ENCODE results near the gene PRRC2B. TPM values are rescaled to one million over a fixed set of nuclear protein-coding genes. Genes with fewer than 3 reads are reported as not detected.
A peak's percentile ranks its signal among the peaks of the same experiment; 100 is the strongest.
"Not testable (repeated sequence)": the region's sequence is repeated elsewhere in the genome, so short reads cannot be mapped to it uniquely, and the experiment has no call there.

PRRC2B gene
- total RNA-seq, 1 donor from 2014 or later = 103 TPM

- no peaks in the 10 kb centered on the region for H3K9me3 Mint-ChIP-seq
- intact Hi-C loops (cut with micrococcal nuclease) = no loop called here
- H3K4me1 Mint-ChIP-seq (ENCODE audit: low read depth) = peaks cover 27% of the 10 kb centered on the region
- no peaks in the 10 kb centered on the region for H3K27me3 Mint-ChIP-seq (ENCODE audit: insufficient read depth)
- DNase-seq (ENCODE audit: low spot score) = no peak
- H3K27ac Mint-ChIP-seq = no peak overlapping the region
- H3K4me3 Mint-ChIP-seq = no peak overlapping the region
- H3K36me3 Mint-ChIP-seq (ENCODE audit: low read depth) = peaks cover 34% of the 10 kb centered on the region
These were observed 103.0 kb downstream of the PRRC2B start for GRCh38 chr9:131496844-131497405.

GRCh38 chr9:131499254-131499767, 105.4 kb downstream of the PRRC2B start:
- no peak overlapping the region for H3K4me3 Mint-ChIP-seq
- peak overlapping the region; percentile 93 for H3K27ac Mint-ChIP-seq
- intact Hi-C loops (cut with micrococcal nuclease) = no loop called here
- H3K4me1 Mint-ChIP-seq (ENCODE audit: low read depth) = peaks cover 39% of the 10 kb centered on the region
- H3K9me3 Mint-ChIP-seq = no peaks in the 10 kb centered on the region
- H3K36me3 Mint-ChIP-seq (ENCODE audit: low read depth) = peaks cover 23% of the 10 kb centered on the region
- no peak for DNase-seq (ENCODE audit: low spot score)
- no peaks in the 10 kb centered on the region for H3K27me3 Mint-ChIP-seq (ENCODE audit: insufficient read depth)

GRCh38 chr9:131500377-131500776, 106.5 kb downstream of the PRRC2B start:
- Mint-ChIP-seq H3K36me3 (ENCODE audit: low read depth) (peaks cover 23% of the 10 kb centered on the region), H3K4me1 (ENCODE audit: low read depth) (peaks cover 48% of the 10 kb centered on the region), H3K4me3 (peak overlapping the region; percentile 83), H3K9me3 (no peaks in the 10 kb centered on the region), H3K27ac (peak overlapping the region; percentile 93), H3K27me3 (ENCODE audit: insufficient read depth) (no peaks in the 10 kb centered on the region)
- intact Hi-C loops (cut with micrococcal nuclease) = loop anchor here (1.0 to 5.0 kb wide), 8 partner anchors 31 to 852 kb away; partner anchors contain the start of genes SETX and UCK1
- DNase-seq (ENCODE audit: low spot score) = peak; percentile 65

DNA sequence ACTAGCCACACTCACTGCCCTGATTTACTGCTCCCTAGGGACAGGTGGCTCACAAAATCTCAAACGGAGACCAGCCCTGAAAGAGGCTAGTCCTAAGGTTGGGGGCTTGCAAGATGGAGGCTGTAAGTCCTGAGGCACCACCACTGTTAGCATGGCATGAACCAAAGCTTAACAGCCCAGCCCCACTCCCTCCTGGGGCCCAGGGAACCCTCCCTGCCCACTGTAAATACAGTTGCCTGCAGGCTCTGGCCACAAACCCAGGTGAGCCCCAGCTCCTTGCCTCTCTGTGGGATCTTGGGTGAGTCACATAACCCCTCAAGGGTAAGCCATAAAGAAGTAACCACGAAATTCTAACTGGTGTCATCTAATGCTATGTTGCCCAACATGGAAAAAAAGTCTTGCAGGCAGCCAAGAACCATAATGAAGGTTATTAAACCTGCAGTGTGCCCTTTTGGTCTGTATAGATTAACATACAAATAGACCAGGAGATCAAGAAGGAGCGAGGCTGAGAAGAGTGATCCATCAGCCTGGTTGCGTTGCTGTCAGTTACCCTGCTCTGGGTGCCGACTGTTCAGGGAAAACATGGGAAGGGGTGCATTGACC, 107.2 kb downstream of the PRRC2B start:
- Mint-ChIP-seq H3K27ac (peak overlapping the region; percentile 93), H3K4me3 (peak overlapping the region; percentile 83), H3K36me3 (ENCODE audit: low read depth) (peaks cover 22% of the 10 kb centered on the region), H3K27me3 (ENCODE audit: insufficient read depth) (no peaks in the 10 kb centered on the region), H3K9me3 (no peaks in the 10 kb centered on the region), H3K4me1 (ENCODE audit: low read depth) (peaks cover 48% of the 10 kb centered on the region)
- DNase-seq (ENCODE audit: low spot score) = peak; percentile 52
- intact Hi-C loops (cut with micrococcal nuclease) = loop anchor here (1.0 to 5.0 kb wide), 9 partner anchors 30 to 851 kb away; partner anchors contain the start of genes SETX and UCK1

DNA sequence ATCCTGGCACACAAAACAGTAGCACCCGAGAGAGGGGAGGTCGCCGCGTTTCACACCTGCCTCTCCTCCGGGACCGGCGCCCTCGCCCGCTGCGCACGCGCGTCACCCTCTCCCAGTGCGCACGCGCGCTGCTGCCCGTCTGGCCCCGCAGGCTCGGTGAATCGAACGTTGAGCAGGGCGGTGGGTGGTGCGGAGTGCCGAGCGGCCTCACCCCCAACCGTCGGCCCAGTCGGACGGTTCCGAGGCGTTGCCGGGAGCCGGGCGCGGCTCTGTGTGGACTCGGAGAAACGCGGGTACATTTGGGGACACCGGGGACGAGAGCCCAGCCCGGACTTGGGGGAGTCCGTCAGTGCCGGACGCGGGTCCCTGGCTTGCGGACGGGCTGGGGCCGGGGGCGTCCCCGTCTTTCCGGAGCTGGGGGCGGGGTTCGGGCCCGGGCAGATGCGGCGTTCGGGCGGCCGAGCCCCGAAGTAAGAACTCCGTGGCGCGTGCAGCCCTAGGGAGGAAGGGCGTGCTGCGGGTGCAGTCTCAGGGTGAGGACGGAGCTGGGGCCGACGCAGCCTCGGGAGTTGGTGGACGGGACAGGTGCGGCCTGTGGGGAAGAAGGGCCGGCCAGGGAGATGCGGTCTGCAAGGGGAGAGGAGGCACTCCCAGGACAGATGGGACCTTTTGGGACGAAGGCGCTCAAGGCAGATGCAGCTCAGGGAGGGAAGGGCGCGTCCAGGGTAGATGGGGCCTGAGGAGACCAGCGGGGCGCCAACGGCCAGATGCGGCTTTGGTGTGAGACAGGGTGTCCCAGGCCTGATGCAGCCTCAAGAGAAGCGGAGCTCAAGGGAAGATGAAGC, 109.1 kb downstream of the PRRC2B start, which contains the start of gene POMT1:
TSS of gene POMT1 (plus strand) at position 138 of the 845 bp plus-strand sequence. CDS start 1,301 bp downstream, outside the sequence.
- Mint-ChIP-seq H3K27me3 (ENCODE audit: insufficient read depth) (no peaks in the 10 kb centered on the region), H3K4me1 (ENCODE audit: low read depth) (peaks cover 48% of the 10 kb centered on the region), H3K36me3 (ENCODE audit: low read depth) (peaks cover 20% of the 10 kb centered on the region), H3K4me3 (peak within 1 kb of the TSS; percentile 93), H3K27ac (peak within 1 kb of the TSS; percentile 90), H3K9me3 (no peaks in the 10 kb centered on the region)
- intact Hi-C loops (cut with micrococcal nuclease) = loop anchor here (2.0 to 5.0 kb wide), 6 partner anchors 124 to 849 kb away; partner anchors contain the start of genes NUP214 and SETX
- DNase-seq (ENCODE audit: low spot score) = peak; percentile 90

DNA sequence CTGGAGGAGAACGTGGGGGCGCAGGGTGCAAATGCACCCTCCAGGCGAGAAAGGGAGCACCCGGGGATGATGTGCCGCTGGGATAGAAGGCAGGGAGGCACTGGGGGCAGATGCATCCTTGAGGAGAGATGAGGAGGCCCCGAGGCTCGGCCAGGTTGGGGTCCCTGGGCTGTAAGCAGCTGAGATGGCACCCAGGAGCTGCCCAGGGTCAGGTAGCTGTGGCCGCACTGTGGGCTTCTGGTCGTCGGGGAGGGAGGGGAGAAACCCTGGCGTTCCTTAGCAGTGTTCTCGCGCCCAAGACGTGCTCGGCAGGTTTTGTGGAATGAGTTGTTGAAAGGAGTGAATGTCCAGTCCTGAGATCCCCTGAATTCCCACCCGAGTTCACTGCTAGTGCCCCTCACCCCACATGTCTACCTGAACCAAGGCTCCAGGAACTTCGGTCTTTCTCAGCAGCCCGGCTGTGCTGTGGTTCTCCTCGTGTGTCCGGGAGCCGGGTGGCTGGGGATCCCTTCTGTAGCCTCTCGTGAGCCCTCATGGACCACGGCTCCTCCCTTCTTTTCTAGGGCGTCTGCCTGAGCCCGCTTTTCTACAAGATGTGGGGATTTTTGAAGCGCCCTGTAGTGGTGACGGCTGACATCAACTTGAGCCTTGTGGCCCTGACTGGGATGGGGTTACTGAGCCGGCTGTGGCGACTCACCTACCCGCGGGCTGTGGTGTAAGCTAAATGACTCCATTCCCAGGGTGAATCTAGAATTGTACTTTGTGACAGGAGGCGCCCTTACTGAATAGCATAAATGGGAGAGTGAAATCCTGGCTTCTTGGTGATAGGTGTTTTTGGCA, 110.0 kb downstream of the PRRC2B start:
- peaks cover 48% of the 10 kb centered on the region for H3K4me1 Mint-ChIP-seq (ENCODE audit: low read depth)
- H3K27ac Mint-ChIP-seq = peak overlapping the region; percentile 90
- H3K36me3 Mint-ChIP-seq (ENCODE audit: low read depth) = peaks cover 20% of the 10 kb centered on the region
- H3K9me3 Mint-ChIP-seq = no peaks in the 10 kb centered on the region
- no peaks in the 10 kb centered on the region for H3K27me3 Mint-ChIP-seq (ENCODE audit: insufficient read depth)
- peak; percentile 72 for DNase-seq (ENCODE audit: low spot score)
- peak overlapping the region; percentile 93 for H3K4me3 Mint-ChIP-seq
- intact Hi-C loops (cut with micrococcal nuclease) = loop anchor here (1.0 to 5.0 kb wide), 9 partner anchors 109 to 848 kb away; partner anchors contain the start of genes NUP214 and SETX

DNA sequence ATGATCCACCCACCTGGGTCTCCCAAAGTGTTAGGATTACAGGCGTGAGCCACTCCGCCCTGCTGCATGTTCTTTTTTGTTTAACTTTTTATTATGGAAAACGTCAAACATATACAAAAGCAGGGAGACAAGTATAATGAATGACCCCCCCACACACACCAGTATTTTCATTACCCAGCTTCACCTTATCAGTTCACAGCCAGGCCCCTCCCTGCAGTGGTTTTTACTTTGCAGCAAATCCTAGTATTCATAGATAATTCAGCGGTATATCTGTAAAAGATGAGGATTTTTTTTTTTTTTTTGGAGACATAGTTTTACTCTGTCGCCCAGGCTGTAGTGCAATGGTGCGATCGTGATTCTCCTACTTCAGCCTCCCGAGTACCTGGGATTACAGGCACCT, 111.1 kb downstream of the PRRC2B start:
- Mint-ChIP-seq H3K27ac (no peak overlapping the region), H3K4me3 (peak overlapping the region; percentile 49), H3K27me3 (ENCODE audit: insufficient read depth) (no peaks in the 10 kb centered on the region), H3K9me3 (no peaks in the 10 kb centered on the region), H3K4me1 (ENCODE audit: low read depth) (peaks cover 38% of the 10 kb centered on the region), H3K36me3 (ENCODE audit: low read depth) (peaks cover 21% of the 10 kb centered on the region)
- intact Hi-C loops (cut with micrococcal nuclease) = no loop called here
- DNase-seq (ENCODE audit: low spot score) = no peak

GRCh38 chr9:131511416-131511815, 117.5 kb downstream of the PRRC2B start:
- Mint-ChIP-seq H3K36me3 (ENCODE audit: low read depth) (peaks cover 32% of the 10 kb centered on the region), H3K27ac (no peak overlapping the region), H3K9me3 (no peaks in the 10 kb centered on the region), H3K27me3 (ENCODE audit: insufficient read depth) (no peaks in the 10 kb centered on the region), H3K4me1 (ENCODE audit: low read depth) (no peaks in the 10 kb centered on the region), H3K4me3 (no peak overlapping the region)
- no peak for DNase-seq (ENCODE audit: low spot score)
- intact Hi-C loops (cut with micrococcal nuclease) = no loop called here

- Mint-ChIP-seq H3K27ac (no peak overlapping the region), H3K36me3 (ENCODE audit: low read depth) (peaks cover 33% of the 10 kb centered on the region), H3K9me3 (no peaks in the 10 kb centered on the region), H3K27me3 (ENCODE audit: insufficient read depth) (no peaks in the 10 kb centered on the region), H3K4me1 (ENCODE audit: low read depth) (no peaks in the 10 kb centered on the region), H3K4me3 (no peak overlapping the region)
- intact Hi-C loops (cut with micrococcal nuclease) = no loop called here
- no peak for DNase-seq (ENCODE audit: low spot score)
These were observed 118.0 kb downstream of the PRRC2B start for GRCh38 chr9:131511880-131512279.

- peaks cover 39% of the 10 kb centered on the region for H3K36me3 Mint-ChIP-seq (ENCODE audit: low read depth)
- no peak overlapping the region for H3K27ac Mint-ChIP-seq
- DNase-seq (ENCODE audit: low spot score) = no peak
- no peaks in the 10 kb centered on the region for H3K4me1 Mint-ChIP-seq (ENCODE audit: low read depth)
- H3K27me3 Mint-ChIP-seq (ENCODE audit: insufficient read depth) = no peaks in the 10 kb centered on the region
- intact Hi-C loops (cut with micrococcal nuclease) = no loop called here
- H3K9me3 Mint-ChIP-seq = no peaks in the 10 kb centered on the region
- H3K4me3 Mint-ChIP-seq = no peak overlapping the region
These were observed 119.3 kb downstream of the PRRC2B start for GRCh38 chr9:131513177-131513576.

DNA sequence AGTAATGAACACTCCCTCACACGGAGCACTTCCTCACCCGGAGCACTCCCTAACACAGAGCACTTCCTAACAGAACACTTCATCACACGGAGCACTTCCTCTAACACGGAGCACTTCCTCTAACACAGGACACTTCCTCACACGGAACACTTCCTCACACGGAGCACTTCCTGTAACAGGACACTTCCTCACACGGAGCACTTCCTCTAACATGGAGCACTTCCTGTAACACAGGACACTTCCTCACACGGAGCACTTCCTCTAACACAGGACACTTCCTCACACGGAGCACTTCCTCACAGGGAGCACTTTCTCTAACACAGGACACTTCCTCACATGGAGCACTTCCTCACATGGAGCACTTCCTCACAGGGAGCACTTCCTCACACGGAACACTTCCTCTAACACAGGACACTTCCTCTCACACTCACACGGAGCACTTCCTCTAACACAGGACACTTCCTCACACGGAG, 121.7 kb downstream of the PRRC2B start:
- H3K4me3 Mint-ChIP-seq; intact Hi-C loops (cut with micrococcal nuclease); H3K27me3 Mint-ChIP-seq (ENCODE audit: insufficient read depth); DNase-seq (ENCODE audit: low spot score); H3K4me1 Mint-ChIP-seq (ENCODE audit: low read depth); H3K27ac Mint-ChIP-seq; H3K9me3 Mint-ChIP-seq: not testable (repeated sequence)
- peaks cover 40% of the 10 kb centered on the region for H3K36me3 Mint-ChIP-seq (ENCODE audit: low read depth)

GRCh38 chr9:131516100-131516499, 122.2 kb downstream of the PRRC2B start:
- Mint-ChIP-seq H3K27ac (no peak overlapping the region), H3K4me1 (ENCODE audit: low read depth) (no peaks in the 10 kb centered on the region), H3K27me3 (ENCODE audit: insufficient read depth) (peaks cover 1% of the 10 kb centered on the region), H3K4me3 (no peak overlapping the region), H3K36me3 (ENCODE audit: low read depth) (peaks cover 37% of the 10 kb centered on the region), H3K9me3 (no peaks in the 10 kb centered on the region)
- intact Hi-C loops (cut with micrococcal nuclease) = no loop called here
- no peak for DNase-seq (ENCODE audit: low spot score)

Data from activated T-helper 1 cell treated with anti-CD3 and anti-CD28 coated beads, Interleukin-12 subunit alpha, Interleukin-12 subunit beta, Interleukin-2, Interleukin-4 antibody, amounts not matched to agents 30 ng/mL and 10 ng/mL and 1 ng/mL, durations not matched to agents 14 hours and 24 hours and 36 hours (primary cell).